HepG2 (cell line): Measurements from ENCODE around the gene SCP2D1. TPM values are rescaled to one million over a fixed set of nuclear protein-coding genes. Genes with fewer than 3 reads are reported as not detected.

Source experiments
- DBP ChIP-seq: sonication (generic); formaldehyde crosslinking; IDR thresholded peaks from 2 replicates; pipeline ENCODE4 v1.4.0; 2020; ENCODE audit warnings: missing genetic modification reagents; ENCODE audit errors: not compliant biosample characterization
- DZIP1 ChIP-seq: sonication (generic); formaldehyde crosslinking; IDR thresholded peaks from 2 replicates; pipeline ENCODE4 v1.5.0; 2020; ENCODE audit warnings: mild to moderate bottlenecking, missing genetic modification reagents
- GATAD1 ChIP-seq: IDR thresholded peaks from 2 replicates; pipeline ENCODE4 v1.6.1; 2016; ENCODE audit warnings: missing genetic modification reagents, missing compliant biosample characterization
- JARID2 ChIP-seq: sonication (generic); formaldehyde crosslinking; IDR thresholded peaks from 2 replicates; pipeline ENCODE4 v1.8.1; 2023; ENCODE audit warnings: missing genetic modification reagents, inconsistent platforms; ENCODE audit not compliant: insufficient replicate concordance
- JUN ChIP-seq: sonication (generic); formaldehyde crosslinking; IDR thresholded peaks from 2 replicates; pipeline ENCODE4 v1.4.0; 2020; ENCODE audit warnings: mild to moderate bottlenecking, missing genetic modification reagents
- KLF6 ChIP-seq: IDR thresholded peaks from 2 replicates; pipeline ENCODE4 v1.8.0; 2016; ENCODE audit warnings: missing biosample characterization, missing genetic modification reagents
- MEF2D ChIP-seq: sonication (generic); formaldehyde crosslinking; IDR thresholded peaks from 2 replicates; pipeline ENCODE4 v1.5.1; 2020; ENCODE audit warnings: mild to moderate bottlenecking, missing genetic modification reagents
- MEIS2 ChIP-seq: sonication (generic); formaldehyde crosslinking; IDR thresholded peaks from 2 replicates; pipeline ENCODE4 v1.9.0; 2021; ENCODE audit warnings: mild to moderate bottlenecking, missing genetic modification reagents
- NCOA5 ChIP-seq: sonication (generic); formaldehyde crosslinking; IDR thresholded peaks from 2 replicates; pipeline ENCODE4 v1.4.0; 2020; ENCODE audit warnings: missing genetic modification reagents
- POGZ ChIP-seq: sonication (generic); formaldehyde crosslinking; IDR thresholded peaks from 2 replicates; pipeline ENCODE4 v1.4.0; 2020; ENCODE audit warnings: mild to moderate bottlenecking, missing genetic modification reagents
- PRDM10 ChIP-seq: sonication (generic); formaldehyde crosslinking; IDR thresholded peaks from 2 replicates; pipeline ENCODE4 v1.4.0; 2020; ENCODE audit warnings: low read depth, missing genetic modification reagents
- TBX3 ChIP-seq: fragments of 450-650 bp; IDR thresholded peaks from 2 replicates; pipeline ENCODE4 v1.6.1; 2017; ENCODE audit warnings: antibody characterized with exemption, mild to moderate bottlenecking, inconsistent platforms, borderline replicate concordance
- TMF1 ChIP-seq: sonication (generic); formaldehyde crosslinking; IDR thresholded peaks from 2 replicates; pipeline ENCODE4 v1.8.1; 2022; ENCODE audit warnings: low read depth, missing genetic modification reagents
- ZBTB3 ChIP-seq: sonication (generic); formaldehyde crosslinking; IDR thresholded peaks from 2 replicates; pipeline ENCODE4 v1.4.0; 2020; ENCODE audit warnings: low read depth, mild to moderate bottlenecking, moderate library complexity, missing genetic modification reagents, borderline replicate concordance
- ZNF138 ChIP-seq: sonication (generic); formaldehyde crosslinking; IDR thresholded peaks from 2 replicates; pipeline ENCODE4 v1.5.0; 2020; ENCODE audit warnings: mild to moderate bottlenecking, low read depth, missing genetic modification reagents
- ZNF230 ChIP-seq: sonication (generic); formaldehyde crosslinking; IDR thresholded peaks from 2 replicates; pipeline ENCODE4 v1.4.0; 2020; ENCODE audit warnings: mild to moderate bottlenecking, missing genetic modification reagents
- ZNF251 ChIP-seq: sonication (generic); formaldehyde crosslinking; IDR thresholded peaks from 2 replicates; pipeline ENCODE4 v1.9.0; 2021; ENCODE audit warnings: mild to moderate bottlenecking, missing genetic modification reagents
- ZNF383 ChIP-seq: sonication (generic); formaldehyde crosslinking; IDR thresholded peaks from 2 replicates; pipeline ENCODE4 v1.4.0; 2020; ENCODE audit warnings: missing genetic modification reagents, mild to moderate bottlenecking, borderline replicate concordance
- ZNF562 ChIP-seq: sonication (generic); formaldehyde crosslinking; IDR thresholded peaks from 2 replicates; pipeline ENCODE4 v1.8.0; 2022; ENCODE audit warnings: missing genetic modification reagents, borderline replicate concordance
- ZNF569 ChIP-seq: sonication (generic); formaldehyde crosslinking; IDR thresholded peaks from 2 replicates; pipeline ENCODE4 v1.5.0; 2020; ENCODE audit warnings: mild to moderate bottlenecking, missing genetic modification reagents, moderate library complexity, borderline replicate concordance
- ZNF670 ChIP-seq: sonication (generic); formaldehyde crosslinking; IDR thresholded peaks from 2 replicates; pipeline ENCODE4 v1.8.0; 2022; ENCODE audit warnings: mild to moderate bottlenecking, missing genetic modification reagents, borderline replicate concordance
- ZNF703 ChIP-seq: sonication (generic); formaldehyde crosslinking; IDR thresholded peaks from 2 replicates; pipeline ENCODE4 v1.5.1; 2020; ENCODE audit warnings: missing genetic modification reagents, mild to moderate bottlenecking, moderate library complexity, borderline replicate concordance
- ZNF720 ChIP-seq: sonication (generic); formaldehyde crosslinking; IDR thresholded peaks from 2 replicates; pipeline ENCODE4 v1.4.0; 2020; ENCODE audit warnings: missing genetic modification reagents
- polyA plus RNA-seq, 8 experiments: library from polyadenylated mRNA; depleted of rRNA in 3 of 8; stranded (reverse) in 7 of 8; unstranded in 1 of 8; fragments of >200 nt; fragmentation: Illumina TruSeq in 4 of 8; extraction: Trizol in 4 of 8; gene quantifications; 2 replicates each; pipeline versions ENCODE4 v1.2.1 to v1.2.3, GENCODE V29; 2011 to 2016; ENCODE audit warnings: low read depth in 4 of 8, missing spikeins in 1 of 8, mixed read lengths in 1 of 8; ENCODE audit not compliant: insufficient read depth in 1 of 8
- total RNA-seq, 5 experiments: library from RNA; depleted of rRNA; stranded (reverse); fragments of >200 nt; fragmentation: Illumina TruSeq; extraction: Trizol; gene quantifications; 2 replicates each; pipeline ENCODE4 v1.2.3, GENCODE V29; 2016; ENCODE audit warnings: low read depth in 1 of 5

SCP2D1 gene
- total and polyA plus RNA-seq, 2 of the 13 experiments (the other 11 are each of a cell fraction or from before 2014, with no cell fraction given), result not detected

- TF ChIP-seq TMF1 (CRISPR knock-in tag) (no peak), KLF6 (CRISPR knock-in tag) (0 out of 2 replicates have a peak, but pooled peaks have one; percentile 42), DBP (CRISPR knock-in tag) (peak; percentile 75), ZNF720 (CRISPR knock-in tag) (no peak; the same call in 1 of the 2 replicates), ZBTB3 (peak; percentile 80; the same call in 1 of the 2 replicates), POGZ (CRISPR knock-in tag) (peak; percentile 99), DZIP1 (CRISPR knock-in tag) (no peak), JARID2 (CRISPR knock-in tag) (no peak), TBX3 (no peak), ZNF230 (CRISPR knock-in tag) (peak; percentile 89; the same call in 1 of the 2 replicates), ZNF703 (CRISPR knock-in tag) (no peak), ZNF383 (CRISPR knock-in tag) (no peak), JUN (CRISPR knock-in tag) (peak; percentile 66; the same call in 1 of the 2 replicates), ZNF670 (CRISPR knock-in tag) (no peak), MEIS2 (peak; percentile 84), ZNF569 (CRISPR knock-in tag) (no peak), ZNF562 (no peak), ZNF138 (CRISPR knock-in tag) (peak; percentile 89), ZNF251 (CRISPR knock-in tag) (no peak), GATAD1 (CRISPR knock-in tag) (peak; percentile 93), NCOA5 (CRISPR knock-in tag) (no peak), MEF2D (CRISPR knock-in tag) (0 out of 2 replicates have a peak, but pooled peaks have one; percentile 74), PRDM10 (CRISPR knock-in tag) (0 out of 2 replicates have a peak, but pooled peaks have one; percentile 31)
These were observed 19.8 kb upstream of the SCP2D1 start (continued) for GRCh38 chr20:18793625-18794427.
